ENCODE measurements around the gene PGC.

The PGC gene

DNA sequence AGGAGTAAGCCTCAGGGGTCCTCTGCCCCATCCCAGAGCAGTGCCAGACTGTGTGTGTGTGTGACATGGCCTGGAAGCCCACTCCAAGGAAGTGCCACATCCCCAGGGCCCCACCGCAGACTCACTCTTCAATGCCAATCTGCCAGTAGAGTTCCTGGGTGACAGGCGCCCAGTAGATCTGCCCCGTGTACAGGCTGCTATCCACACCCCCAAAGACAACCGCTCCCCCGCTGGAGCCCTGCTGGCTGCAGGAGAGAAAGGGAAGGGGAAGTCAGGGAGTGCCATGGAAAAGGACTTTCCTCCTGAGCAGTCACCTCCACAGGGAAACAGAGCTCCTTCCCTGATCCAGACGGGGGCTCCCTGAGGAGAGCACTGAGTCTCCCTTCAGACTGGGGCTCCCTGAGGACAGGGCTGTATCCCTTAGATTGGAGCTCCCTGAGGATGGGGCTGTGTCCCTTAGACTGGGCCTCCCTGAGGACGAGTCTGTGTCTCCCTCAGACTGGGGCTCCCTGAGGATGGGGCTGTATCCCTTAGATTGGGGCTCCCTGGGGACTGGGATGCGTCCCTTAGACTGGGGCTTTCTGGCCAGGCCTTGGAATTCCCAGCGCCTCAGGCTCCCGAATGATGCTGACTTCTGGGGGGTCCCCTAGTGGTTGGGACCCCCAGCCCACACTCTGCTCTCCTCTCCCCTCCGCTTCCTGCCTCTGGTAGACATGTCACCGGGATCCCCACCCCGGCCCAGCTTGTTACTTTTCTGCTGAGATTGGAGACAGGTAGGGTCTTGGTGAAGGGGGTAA is 6.6 kb downstream of the PGC start:
- no peak overlapping the region for H3K27ac ChIP-seq (ENCODE audit: low read depth, low read length)

DNA sequence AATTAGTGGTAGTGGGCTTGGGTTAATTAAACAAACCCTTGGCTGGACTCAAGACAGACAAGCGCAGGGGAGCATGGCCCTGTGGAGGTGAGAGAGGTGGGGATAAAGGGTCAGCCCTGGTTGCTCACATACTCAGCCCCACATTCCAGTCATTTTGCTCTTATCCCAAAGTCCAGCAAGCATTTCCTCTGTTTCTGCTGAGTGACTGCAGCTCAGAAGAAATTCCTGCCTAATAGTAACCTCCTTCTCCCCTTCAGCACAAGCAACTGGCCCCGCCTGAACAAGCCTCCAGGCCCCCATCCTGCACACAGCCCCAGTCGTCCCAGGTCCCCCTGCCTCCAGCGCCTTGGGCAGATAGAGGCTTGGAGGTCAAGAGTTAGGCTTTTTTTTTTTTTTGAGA is 8.2 kb downstream of the PGC start:
- H3K36me3 ChIP-seq (ENCODE audit: insufficient read depth, low read length), result no peaks in the 10 kb centered on the region
- H3K27me3 ChIP-seq (ENCODE audit: control insufficient read depth in 1 of 2, insufficient read depth in 2 of 2, low read length in 2 of 2), result no peaks in the 10 kb centered on the region
- H3K9ac ChIP-seq (ENCODE audit: low read length), result no peak overlapping the region
- no peak overlapping the region for H3K27ac ChIP-seq (ENCODE audit: low read depth, low read length)
- no peak overlapping the region for H3K4me3 ChIP-seq (ENCODE audit: low read depth in 1 of 2, low read length in 2 of 2)
- H3K4me1 ChIP-seq (ENCODE audit: insufficient read depth, low read length), result peaks cover 6% of the 10 kb centered on the region
- H3K9me3 ChIP-seq (ENCODE audit: low read length), result no peaks in the 10 kb centered on the region

More for the DNA sequence above, 6.6 kb downstream of the PGC start:
- Histone ChIP-seq H3K4me3 (ENCODE audit: low read depth in 1 of 2, low read length in 2 of 2) (no peak overlapping the region), H3K9ac (ENCODE audit: low read length) (no peak overlapping the region), H3K9me3 (ENCODE audit: low read length) (no peaks in the 10 kb centered on the region), H3K4me1 (ENCODE audit: insufficient read depth, low read length) (peaks cover 6% of the 10 kb centered on the region), H3K27me3 (ENCODE audit: control insufficient read depth in 1 of 2, insufficient read depth in 2 of 2, low read length in 2 of 2) (no peaks in the 10 kb centered on the region), H3K36me3 (ENCODE audit: insufficient read depth, low read length) (no peaks in the 10 kb centered on the region)

DNA sequence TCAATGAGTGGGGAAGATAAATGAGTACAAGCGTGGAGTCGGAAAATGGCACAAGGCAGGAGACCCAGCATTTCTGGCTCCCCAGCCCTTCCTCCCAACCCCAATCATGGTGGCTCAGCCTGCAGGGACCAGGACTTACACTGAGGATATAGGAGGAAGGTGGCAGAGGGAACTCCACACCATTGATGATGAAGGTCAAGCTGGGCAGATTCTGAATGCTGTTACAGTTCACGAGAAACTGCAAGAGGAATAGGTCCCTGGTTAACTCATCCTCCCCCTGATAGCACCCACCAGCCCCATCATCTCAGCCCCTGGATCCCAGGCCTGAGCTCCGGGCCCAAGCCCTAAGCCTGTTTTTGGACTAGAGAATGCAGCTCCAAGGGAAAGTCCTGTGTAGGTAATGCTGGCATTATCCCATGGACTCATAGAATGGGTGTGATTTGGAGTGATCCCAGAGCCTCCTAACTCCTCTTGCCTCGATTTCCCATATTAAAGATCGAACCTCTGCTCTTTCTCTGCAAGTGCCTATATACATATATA is 9.5 kb downstream of the PGC start:
- Histone ChIP-seq H3K36me3 (ENCODE audit: insufficient read depth, low read length) (no peaks in the 10 kb centered on the region), H3K4me1 (ENCODE audit: insufficient read depth, low read length) (peaks cover 18% of the 10 kb centered on the region), H3K9ac (ENCODE audit: low read length) (no peak overlapping the region), H3K27ac (ENCODE audit: low read depth, low read length) (no peak overlapping the region), H3K4me3 (ENCODE audit: low read depth in 1 of 2, low read length in 2 of 2) (no peak overlapping the region), H3K27me3 (ENCODE audit: control insufficient read depth in 1 of 2, insufficient read depth in 2 of 2, low read length in 2 of 2) (no peaks in the 10 kb centered on the region), H3K9me3 (ENCODE audit: low read length) (no peaks in the 10 kb centered on the region)

DNA sequence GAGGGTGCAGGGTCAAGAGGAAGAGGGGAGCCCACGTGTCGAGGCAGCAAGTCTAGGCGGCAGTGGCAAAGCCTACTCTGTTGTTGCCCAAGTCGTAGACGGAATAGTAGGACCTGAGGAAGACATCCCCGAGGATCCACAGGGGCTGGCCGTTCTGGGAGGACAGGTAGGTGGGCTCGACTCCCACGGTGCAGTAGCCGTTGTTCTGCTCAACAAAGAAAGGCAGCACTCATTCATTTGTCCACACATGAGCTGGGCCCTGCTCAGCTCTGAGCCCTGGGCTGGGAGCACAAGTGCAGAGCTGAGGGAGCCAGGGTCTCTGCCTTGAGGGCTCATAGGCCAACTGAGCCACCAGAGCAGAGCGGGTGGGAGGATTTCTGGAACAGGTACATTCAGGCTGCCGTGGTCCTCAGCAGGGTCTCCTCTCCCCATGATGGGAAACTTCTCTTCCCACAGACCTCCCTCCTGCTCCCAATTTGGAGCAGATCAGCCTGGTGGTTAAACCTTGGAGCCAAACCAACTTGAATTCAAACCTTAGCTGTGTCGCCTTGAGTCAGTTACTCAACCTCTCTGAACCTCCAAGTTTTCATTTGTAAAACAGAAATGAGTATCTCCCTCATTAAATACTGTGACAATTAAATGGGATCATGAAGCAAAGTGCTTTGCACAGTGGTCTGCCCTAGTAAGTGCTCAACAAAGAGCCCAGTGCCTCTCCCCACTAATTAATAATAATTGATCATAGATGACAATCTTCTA is 10.2 kb downstream of the PGC start:
- Histone ChIP-seq H3K27ac (ENCODE audit: low read depth, low read length) (no peak overlapping the region), H3K9ac (ENCODE audit: low read length) (no peak overlapping the region), H3K4me1 (ENCODE audit: insufficient read depth, low read length) (peaks cover 25% of the 10 kb centered on the region), H3K36me3 (ENCODE audit: insufficient read depth, low read length) (no peaks in the 10 kb centered on the region), H3K4me3 (ENCODE audit: low read depth in 1 of 2, low read length in 2 of 2) (no peak overlapping the region), H3K27me3 (ENCODE audit: control insufficient read depth in 1 of 2, insufficient read depth in 2 of 2, low read length in 2 of 2) (no peaks in the 10 kb centered on the region), H3K9me3 (ENCODE audit: low read length) (no peaks in the 10 kb centered on the region)

DNA sequence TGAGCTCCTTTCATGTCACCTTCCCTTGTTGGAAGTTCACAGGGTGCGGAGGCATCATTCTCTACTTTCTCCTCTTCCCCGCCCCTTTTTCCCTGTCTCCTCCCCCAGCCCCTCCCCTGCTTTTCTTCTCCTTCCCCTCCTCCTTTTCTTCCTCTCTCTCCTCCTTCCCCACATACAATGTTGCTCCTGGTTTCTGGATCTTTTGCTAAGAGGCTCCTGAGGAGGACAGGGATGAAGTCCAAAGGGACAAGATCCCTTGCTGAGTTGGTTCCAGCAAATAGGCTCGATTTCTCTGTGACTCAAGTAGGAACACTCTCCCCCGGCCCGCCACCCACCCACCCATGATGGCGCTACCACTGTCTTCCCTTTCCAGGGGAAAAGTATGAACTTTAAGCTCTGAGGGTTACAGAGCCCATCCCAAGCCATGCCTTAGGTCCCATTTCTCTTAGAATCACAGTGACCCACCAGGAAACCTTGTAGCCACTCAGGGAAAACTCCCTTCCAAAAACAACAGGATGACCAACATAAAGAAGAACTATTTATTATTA is 10.9 kb downstream of the PGC start:
- Histone ChIP-seq H3K9ac (ENCODE audit: low read length) (no peak overlapping the region), H3K36me3 (ENCODE audit: insufficient read depth, low read length) (no peaks in the 10 kb centered on the region), H3K27me3 (ENCODE audit: control insufficient read depth in 1 of 2, insufficient read depth in 2 of 2, low read length in 2 of 2) (no peaks in the 10 kb centered on the region), H3K9me3 (ENCODE audit: low read length) (no peaks in the 10 kb centered on the region), H3K4me3 (ENCODE audit: low read depth in 1 of 2, low read length in 2 of 2) (peak overlapping the region in 1 of 2 donors; percentile 44), H3K27ac (ENCODE audit: low read depth, low read length) (no peak overlapping the region), H3K4me1 (ENCODE audit: insufficient read depth, low read length) (peaks cover 31% of the 10 kb centered on the region)

DNA sequence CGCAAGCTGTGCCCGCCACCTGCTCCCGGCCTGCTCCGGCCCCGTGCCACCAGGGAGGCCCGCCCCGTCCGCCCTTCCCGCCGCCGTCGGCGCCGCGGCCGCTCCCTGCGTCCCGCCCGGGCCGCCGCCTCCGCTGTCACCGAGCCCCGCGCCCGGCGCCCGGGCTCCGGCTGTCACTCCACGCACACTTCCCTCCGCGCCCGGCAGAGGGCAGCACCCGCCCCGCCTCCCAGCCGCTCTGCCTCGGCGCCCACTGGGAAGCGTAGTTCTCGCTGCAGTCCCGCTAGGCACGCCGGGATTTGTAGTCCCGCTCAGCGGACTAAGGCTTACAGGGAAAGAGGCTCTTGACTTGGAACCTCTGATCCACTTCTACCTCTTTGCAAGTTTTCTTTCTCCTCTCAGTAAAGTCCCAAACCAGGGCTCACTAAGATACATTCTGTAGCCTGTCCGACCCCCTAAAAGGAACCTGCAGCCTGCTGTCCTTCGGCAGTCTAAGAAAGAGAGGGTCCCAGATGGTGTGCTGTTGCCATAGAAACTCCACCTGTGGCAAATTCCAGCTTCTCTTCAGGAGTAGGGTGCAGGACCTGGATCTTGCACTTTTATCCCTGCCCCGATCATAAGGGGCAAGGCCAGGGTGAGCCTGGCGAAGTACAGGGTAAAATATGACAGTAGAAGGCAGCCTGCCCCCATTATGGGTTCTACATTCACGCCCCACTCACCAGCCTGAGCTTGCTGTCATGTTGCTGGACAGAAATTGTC is 11.6 kb downstream of the PGC start, which contains the start of gene TFEB:
Gene TFEB (minus strand): TSS at position 182 of the 759 bp plus-strand sequence. CDS start 44,395 bp downstream, outside the sequence.
- no peak within 1 kb of the TSS for H3K9ac ChIP-seq (ENCODE audit: low read length)
- H3K4me3 ChIP-seq (ENCODE audit: low read depth in 1 of 2, low read length in 2 of 2), result peak within 1 kb of the TSS; percentile 70 to 81
- H3K4me1 ChIP-seq (ENCODE audit: insufficient read depth, low read length), result peaks cover 37% of the 10 kb centered on the region
- no peaks in the 10 kb centered on the region for H3K36me3 ChIP-seq (ENCODE audit: insufficient read depth, low read length)
- H3K27ac ChIP-seq (ENCODE audit: low read depth, low read length), result peak within 1 kb of the TSS; percentile 98
- no peaks in the 10 kb centered on the region for H3K27me3 ChIP-seq (ENCODE audit: control insufficient read depth in 1 of 2, insufficient read depth in 2 of 2, low read length in 2 of 2)
- no peaks in the 10 kb centered on the region for H3K9me3 ChIP-seq (ENCODE audit: low read length)

DNA sequence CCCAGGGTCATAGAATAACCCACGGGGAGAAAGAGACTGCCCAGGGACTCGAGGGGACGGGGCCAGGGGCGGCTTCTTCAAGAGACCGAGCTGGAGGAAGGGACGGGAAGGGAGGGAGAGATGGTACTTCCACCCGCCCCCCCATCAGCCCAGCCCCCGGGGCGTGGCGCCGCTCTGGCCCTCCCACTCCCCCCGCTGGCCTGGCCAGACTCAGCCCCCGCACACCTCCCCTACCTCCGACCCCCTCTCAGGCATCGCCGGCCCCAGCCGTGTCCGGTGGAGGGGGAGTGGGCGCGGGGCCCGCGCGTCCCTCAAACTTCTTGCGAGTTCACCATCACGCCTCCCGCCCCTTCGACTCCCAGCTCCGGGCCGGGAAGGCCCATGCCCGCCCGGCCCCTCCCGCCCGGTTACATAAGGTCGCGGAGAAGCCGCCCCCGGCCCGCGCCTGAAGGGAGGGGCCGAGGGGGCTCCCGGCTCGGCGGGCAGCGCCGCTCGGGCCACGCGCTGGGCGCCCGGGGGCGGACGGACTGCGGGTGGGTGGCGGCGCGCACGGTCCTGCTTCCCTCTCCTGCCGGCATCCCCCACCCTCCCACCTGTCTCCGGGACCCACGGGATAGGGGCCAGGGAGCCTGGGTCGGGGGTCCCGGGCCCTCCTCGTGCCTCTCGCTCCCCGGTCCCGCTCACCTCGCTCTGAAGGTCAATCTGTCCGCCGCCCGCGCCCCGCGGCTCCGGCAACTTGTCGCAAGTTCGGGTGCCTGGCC is 12.4 kb downstream of the PGC start:
- Histone ChIP-seq H3K27me3 (ENCODE audit: control insufficient read depth in 1 of 2, insufficient read depth in 2 of 2, low read length in 2 of 2) (no peaks in the 10 kb centered on the region), H3K9ac (ENCODE audit: low read length) (no peak overlapping the region), H3K4me1 (ENCODE audit: insufficient read depth, low read length) (peaks cover 43% of the 10 kb centered on the region), H3K4me3 (ENCODE audit: low read depth in 1 of 2, low read length in 2 of 2) (peak overlapping the region; percentile 70 to 81), H3K36me3 (ENCODE audit: insufficient read depth, low read length) (no peaks in the 10 kb centered on the region), H3K9me3 (ENCODE audit: low read length) (no peaks in the 10 kb centered on the region), H3K27ac (ENCODE audit: low read depth, low read length) (peak overlapping the region; percentile 98)

DNA sequence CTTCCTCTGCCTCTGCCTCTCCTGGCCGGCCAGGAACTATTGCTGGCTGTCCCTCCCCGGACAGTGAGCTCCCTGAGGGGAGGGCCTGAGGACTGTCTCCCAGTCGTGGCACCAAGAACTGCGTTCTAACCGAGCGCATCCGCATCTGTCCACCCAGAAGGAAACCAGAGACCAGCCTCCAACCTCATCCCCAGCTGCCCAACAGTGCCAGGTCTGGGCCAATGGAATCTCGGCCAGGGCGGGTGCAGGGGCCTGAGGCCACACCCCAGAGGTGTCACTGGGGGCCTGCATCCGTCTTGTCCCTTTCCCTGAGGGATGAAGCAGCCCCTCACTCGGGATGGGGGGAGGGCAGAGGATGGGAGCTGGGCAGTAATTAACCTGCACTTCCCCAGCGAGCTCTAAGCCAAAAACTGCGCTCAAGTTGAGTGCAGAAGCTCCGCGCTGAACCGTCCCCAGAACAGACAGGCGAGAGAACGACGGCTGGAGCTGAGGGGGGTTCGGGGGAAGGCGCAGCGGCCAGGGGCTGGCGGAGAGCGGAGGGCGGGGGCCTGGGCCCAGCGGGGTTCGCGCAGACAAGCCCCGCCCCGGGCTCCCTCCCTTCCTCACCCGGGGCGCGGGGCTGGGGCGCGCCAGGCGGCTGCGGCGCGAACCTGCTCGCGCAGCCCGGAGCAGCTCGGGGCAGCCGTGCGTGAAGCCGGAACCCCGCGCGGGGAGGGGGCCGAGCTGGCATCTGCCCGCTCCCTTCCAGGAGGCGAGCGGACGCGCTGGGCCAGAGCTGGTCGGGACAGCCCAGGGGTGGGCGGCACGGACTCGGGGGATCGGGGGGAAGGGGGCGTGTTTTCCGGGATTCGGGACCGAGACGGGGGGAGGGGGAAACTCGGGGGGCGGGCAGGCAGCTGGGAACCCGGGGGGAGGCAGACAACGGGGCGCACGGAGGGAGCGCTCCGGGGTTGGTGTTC is 13.2 kb downstream of the PGC start:
- Histone ChIP-seq H3K4me3 (ENCODE audit: low read depth in 1 of 2, low read length in 2 of 2) (peak overlapping the region; percentile 70 to 81), H3K36me3 (ENCODE audit: insufficient read depth, low read length) (no peaks in the 10 kb centered on the region), H3K27me3 (ENCODE audit: control insufficient read depth in 1 of 2, insufficient read depth in 2 of 2, low read length in 2 of 2) (no peaks in the 10 kb centered on the region), H3K9ac (ENCODE audit: low read length) (peak overlapping the region; percentile 53), H3K4me1 (ENCODE audit: insufficient read depth, low read length) (peaks cover 43% of the 10 kb centered on the region), H3K27ac (ENCODE audit: low read depth, low read length) (peak overlapping the region; percentile 98), H3K9me3 (ENCODE audit: low read length) (no peaks in the 10 kb centered on the region)

DNA sequence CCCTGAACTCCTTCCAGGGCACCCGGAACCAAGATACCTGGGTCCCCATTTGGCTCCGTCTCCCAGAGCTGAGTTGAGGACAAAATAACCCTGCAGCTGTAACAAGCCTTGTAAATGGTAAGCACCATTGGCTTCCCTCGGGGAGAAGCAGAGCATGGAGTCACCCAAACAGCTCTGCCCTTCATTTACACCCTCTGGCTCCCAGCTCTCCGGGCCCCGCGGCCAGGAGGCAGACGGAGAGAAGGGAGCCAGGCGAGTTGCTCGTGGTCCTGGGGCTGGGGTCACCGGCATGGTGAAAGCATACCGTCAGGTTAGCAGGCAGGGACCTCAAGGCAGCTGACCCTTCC is 13.9 kb downstream of the PGC start:
- Histone ChIP-seq H3K4me1 (ENCODE audit: insufficient read depth, low read length) (peaks cover 43% of the 10 kb centered on the region), H3K4me3 (ENCODE audit: low read depth in 1 of 2, low read length in 2 of 2) (peak overlapping the region; percentile 70 to 81), H3K36me3 (ENCODE audit: insufficient read depth, low read length) (no peaks in the 10 kb centered on the region), H3K27ac (ENCODE audit: low read depth, low read length) (peak overlapping the region; percentile 98), H3K9ac (ENCODE audit: low read length) (peak overlapping the region; percentile 53), H3K27me3 (ENCODE audit: control insufficient read depth in 1 of 2, insufficient read depth in 2 of 2, low read length in 2 of 2) (no peaks in the 10 kb centered on the region), H3K9me3 (ENCODE audit: low read length) (no peaks in the 10 kb centered on the region)
